Gastroesophageal sphincter (tissue), 3 donors: ENCODE measurements around the gene MAP1B.

Experiments used
- CTCF ChIP-seq, 4 experiments: fragments of 200-600 bp in 2 of 4; fragments of 450-650 bp in 2 of 4; sonication (generic) in 1 of 4; IDR thresholded peaks; one replicate each; pipeline ENCODE4 v1.5.1; 2017 to 2019; ENCODE audit warnings: antibody characterized with exemption in 4 of 4, mild to moderate bottlenecking in 2 of 4, moderate library complexity in 2 of 4
- EP300 ChIP-seq: sonication (generic); formaldehyde crosslinking; IDR thresholded peaks from one replicate; pipeline ENCODE4 v1.6.1; 2017; ENCODE audit warnings: antibody characterized with exemption, mild to moderate bottlenecking
- POLR2A ChIP-seq, 2 donors: fragments of 450-650 bp; IDR thresholded peaks; one replicate each; pipeline ENCODE4 v1.6.1; 2017; ENCODE audit warnings: antibody characterized with exemption in 2 of 2, mild to moderate bottlenecking in 2 of 2, moderate library complexity in 1 of 2
- POLR2AphosphoS5 ChIP-seq: sonication (generic); formaldehyde crosslinking; IDR thresholded peaks from one replicate; pipeline ENCODE4 v1.6.1; 2017; ENCODE audit warnings: antibody characterized with exemption

GRCh38 chr5:72237415-72237814, 130.1 kb downstream of the MAP1B start:
- no peak for TF ChIP-seq CTCF (IDR thresholded peaks at IDR 0.05)
- no peak for TF ChIP-seq POLR2AphosphoS5
- no peak for TF ChIP-seq POLR2A (IDR thresholded peaks at IDR 0.05)
- no peak for TF ChIP-seq EP300
